ENCODE results near the gene SLCO4A1.

The SLCO4A1 gene

GRCh38 chr20:62663145-62664018, 21.1 kb downstream of the SLCO4A1 start:
- in situ Hi-C loops (cut with MboI; ENCODE audit: low sequenced_read_pairs) = no loop called here

DNA sequence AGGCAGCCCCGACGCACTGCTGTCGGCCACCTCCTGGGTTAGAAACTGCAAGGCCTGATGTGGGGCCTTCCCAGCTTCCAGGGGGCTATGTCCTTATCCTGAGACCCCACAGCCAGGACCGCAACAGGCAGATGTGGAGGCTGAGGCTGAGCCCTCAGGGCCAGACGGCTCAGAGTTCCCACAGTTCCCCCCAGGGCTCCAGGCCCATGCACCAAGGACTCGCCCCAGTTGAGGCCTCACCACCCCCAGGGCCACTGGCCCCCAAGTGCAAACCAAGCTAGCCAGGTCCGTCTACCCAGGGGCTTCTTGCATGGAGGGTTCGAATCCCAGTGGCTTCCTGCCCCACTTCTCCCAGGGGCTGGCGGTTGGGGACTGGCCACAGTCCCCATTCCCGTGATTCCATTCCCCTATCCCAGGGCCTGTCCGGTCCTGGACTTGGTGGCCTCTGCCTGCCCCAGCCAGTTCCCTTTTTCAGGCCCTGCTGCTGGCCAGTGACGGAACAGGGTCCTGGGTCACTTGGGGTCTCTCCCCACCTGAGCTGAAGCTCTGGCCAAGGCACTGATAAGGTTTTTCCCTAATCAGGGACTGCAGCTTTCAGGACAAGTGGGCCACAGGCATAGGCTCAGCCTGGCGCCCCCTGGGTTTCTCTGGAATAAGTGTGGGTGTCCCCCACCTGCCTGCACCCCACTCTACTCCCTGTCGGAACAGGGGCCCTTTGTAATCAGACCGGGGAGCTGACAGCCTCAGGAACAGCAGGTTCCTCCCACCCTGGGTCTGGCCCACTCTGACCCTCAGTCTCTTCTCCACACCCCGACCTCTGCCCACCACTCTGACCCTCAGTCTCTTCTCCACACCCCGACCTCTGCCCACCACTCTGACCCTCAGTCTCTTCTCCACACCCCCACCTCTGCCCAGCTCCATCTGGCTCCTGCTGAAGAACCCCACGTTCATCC, 22.0 kb downstream of the SLCO4A1 start:
- in situ Hi-C loops (cut with MboI; ENCODE audit: low sequenced_read_pairs) = no loop called here

DNA sequence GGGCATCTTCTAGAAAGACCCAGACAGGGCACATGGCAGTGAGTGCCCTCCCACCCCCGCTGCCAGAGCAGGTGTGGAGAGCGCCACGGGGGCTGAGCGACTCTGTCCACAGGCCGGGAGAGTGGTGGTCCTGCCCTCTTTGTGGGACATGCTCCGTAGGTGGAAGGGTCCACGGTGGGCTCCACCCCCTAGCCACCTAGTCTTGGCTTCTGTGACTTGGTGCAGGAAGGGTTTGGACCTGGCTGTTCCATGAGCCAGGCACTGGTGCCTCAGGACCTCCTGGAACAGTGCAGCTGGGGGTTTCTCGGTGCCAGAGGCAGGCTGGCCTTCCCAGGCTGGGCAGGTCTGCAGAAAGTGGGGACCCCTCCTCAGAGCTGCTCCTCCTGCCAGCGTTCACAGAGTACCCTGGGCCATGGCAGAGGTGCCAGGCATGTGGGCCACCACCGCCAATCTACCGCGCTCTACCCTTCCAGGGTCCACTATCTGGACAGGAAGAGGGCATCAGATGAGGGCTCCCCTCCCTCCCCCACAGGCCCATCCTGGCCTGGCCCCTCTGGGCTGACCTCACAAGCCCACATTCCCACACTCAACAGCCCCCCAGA, 23.0 kb downstream of the SLCO4A1 start:
- in situ Hi-C loops (cut with MboI; ENCODE audit: low sequenced_read_pairs) = no loop called here

DNA sequence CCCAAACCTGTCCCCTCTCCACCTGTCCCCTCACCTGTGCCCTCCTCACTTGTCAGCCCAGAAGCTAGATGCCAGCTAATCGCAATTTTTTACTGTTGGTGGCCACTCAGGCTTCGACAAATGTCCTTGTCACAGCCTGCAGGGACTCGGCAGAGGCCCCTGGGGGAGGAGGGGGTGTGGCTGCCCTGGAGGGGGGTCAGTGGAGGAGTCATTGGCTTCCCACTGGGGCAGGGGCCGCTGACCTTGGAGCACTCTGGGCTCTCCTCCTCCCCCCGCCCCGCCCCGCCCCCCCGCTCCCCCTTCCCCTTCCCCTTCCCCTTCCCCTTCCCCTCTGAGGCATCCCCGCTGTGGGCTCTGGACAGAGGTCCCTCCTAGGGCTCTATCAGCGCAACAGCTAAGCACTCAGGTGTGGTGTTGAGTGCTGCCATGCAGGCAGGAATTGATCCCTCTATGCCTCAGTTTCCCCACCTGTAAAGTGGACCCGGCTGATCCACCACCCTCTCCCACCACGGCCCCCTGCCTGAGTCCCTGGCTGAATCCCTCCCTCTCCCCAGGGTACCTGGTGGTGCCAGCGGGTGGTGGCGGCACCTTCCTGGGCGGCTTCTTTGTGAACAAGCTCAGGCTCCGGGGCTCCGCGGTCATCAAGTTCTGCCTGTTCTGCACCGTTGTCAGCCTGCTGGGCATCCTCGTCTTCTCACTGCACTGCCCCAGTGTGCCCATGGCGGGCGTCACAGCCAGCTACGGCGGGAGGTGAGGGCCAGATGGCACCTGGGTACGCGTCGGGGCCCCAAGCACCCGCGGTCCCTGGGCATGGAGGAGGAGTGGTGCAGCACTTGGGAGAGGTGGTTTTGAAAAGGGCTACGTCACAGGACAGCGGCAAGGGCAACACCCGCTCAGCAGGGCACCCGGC, 23.8 kb downstream of the SLCO4A1 start:
- in situ Hi-C loops (cut with MboI; ENCODE audit: low sequenced_read_pairs) = no loop called here

DNA sequence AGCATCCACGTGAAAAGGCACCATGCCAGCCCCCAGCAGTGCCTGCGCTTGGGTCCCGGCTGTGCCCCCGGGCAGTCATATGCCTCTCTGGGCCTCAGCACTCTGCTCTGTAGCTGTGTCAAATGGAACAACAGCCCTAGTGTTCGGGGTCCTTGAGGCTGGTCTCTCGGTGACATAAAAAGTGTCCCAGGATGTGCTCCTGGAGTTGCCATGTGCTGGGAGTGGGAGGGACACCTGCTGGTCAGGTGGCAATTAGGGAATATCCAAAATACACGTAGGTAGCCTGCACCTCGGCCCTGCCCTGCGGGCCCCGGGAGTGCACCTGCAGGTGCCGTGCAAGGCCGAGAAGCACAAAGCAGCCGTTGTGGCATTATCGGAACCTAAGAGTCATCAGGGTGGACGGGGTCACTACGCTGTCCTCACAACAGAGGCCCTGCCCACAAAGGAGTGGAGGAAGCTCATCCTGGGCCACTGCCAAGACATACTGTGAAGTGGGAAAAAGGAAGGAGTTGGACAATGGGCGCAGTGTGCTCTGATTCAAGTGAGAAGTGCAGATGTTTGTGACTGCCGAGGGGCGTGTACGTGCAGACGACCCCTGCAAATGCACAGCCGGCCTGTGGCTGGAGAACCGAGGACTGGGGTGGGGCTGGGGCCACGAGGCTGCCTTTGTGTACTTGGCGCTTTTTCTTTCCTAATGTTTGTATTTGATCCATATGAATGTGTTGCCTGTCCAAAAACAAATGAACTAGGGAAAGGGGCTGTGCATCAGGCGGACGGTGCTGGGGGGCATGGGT, 24.6 kb downstream of the SLCO4A1 start:
- in situ Hi-C loops (cut with MboI; ENCODE audit: low sequenced_read_pairs) = no loop called here

- in situ Hi-C loops (cut with MboI; ENCODE audit: low sequenced_read_pairs) = no loop called here
Observed at GRCh38 chr20:62667530-62668440, 25.5 kb downstream of the SLCO4A1 start.

DNA sequence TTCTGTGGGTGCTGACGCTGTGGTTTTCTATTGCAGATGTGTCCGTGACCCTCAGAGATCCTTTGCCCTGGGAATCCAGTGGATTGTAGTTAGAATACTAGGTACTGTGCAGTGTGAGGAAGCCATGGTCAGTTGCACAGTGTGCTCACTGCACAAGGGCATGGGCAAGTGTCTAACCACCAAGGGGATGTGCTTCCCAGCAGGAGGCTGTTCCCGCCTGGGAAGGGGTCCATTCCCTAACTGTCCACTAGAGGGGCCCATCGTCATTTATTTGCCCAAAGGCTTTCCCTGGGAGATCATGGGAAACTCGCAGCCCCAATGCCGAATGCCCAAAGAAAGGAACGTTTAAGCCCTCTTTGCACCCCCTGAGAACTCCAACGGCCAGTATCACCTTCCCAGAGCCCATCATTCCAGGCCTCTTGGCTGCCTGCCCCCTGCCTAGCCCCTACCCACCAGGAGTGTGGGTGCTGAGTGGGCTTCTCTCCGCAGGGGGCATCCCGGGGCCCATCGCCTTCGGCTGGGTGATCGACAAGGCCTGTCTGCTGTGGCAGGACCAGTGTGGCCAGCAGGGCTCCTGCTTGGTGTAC, 26.2 kb downstream of the SLCO4A1 start:
- in situ Hi-C loops (cut with MboI; ENCODE audit: low sequenced_read_pairs) = no loop called here

- in situ Hi-C loops (cut with MboI; ENCODE audit: low sequenced_read_pairs) = no loop called here
Observed at GRCh38 chr20:62669249-62669648, 26.9 kb downstream of the SLCO4A1 start.

GRCh38 chr20:62670156-62670555, 27.9 kb downstream of the SLCO4A1 start:
- in situ Hi-C loops (cut with MboI; ENCODE audit: low sequenced_read_pairs) = no loop called here

DNA sequence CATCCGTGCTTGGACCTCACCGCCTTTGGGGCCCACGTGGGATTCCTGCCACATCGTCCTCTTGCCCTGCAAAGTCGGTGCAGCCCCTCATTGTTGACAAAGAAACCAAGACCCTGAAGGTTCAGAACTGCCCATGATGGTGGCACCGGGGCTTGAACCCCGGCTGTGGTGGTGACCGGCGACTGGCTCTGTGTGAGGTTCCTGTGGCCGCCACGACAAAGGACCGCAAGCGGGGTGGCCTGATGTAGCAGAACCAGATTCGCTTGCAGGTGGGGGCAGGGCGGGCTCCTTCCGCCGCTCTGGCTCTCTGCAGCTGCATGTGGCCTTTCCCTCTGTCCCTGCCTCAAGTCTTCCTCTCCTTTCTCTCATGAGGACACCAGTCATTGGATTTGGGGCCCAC, 28.7 kb downstream of the SLCO4A1 start:
- in situ Hi-C loops (cut with MboI; ENCODE audit: low sequenced_read_pairs) = no loop called here

GRCh38 chr20:62671765-62672164, 29.5 kb downstream of the SLCO4A1 start:
- in situ Hi-C loops (cut with MboI; ENCODE audit: low sequenced_read_pairs) = no loop called here

- in situ Hi-C loops (cut with MboI; ENCODE audit: low sequenced_read_pairs) = no loop called here
Observed at GRCh38 chr20:62674370-62674769, 32.1 kb downstream of the SLCO4A1 start.

- in situ Hi-C loops (cut with MboI; ENCODE audit: low sequenced_read_pairs) = no loop called here
Observed at GRCh38 chr20:62675156-62675876, 33.0 kb downstream of the SLCO4A1 start.

- in situ Hi-C loops (cut with MboI; ENCODE audit: low sequenced_read_pairs) = no loop called here
Observed at GRCh38 chr20:62675877-62676260, 33.6 kb downstream of the SLCO4A1 start.

GRCh38 chr20:62676976-62677375, 34.7 kb downstream of the SLCO4A1 start:
- in situ Hi-C loops (cut with MboI; ENCODE audit: low sequenced_read_pairs) = no loop called here

- in situ Hi-C loops (cut with MboI; ENCODE audit: low sequenced_read_pairs) = no loop called here
Observed at GRCh38 chr20:62677678-62678077, 35.4 kb downstream of the SLCO4A1 start.

GRCh38 chr20:62678553-62678952, 36.2 kb downstream of the SLCO4A1 start:
- in situ Hi-C loops (cut with MboI; ENCODE audit: low sequenced_read_pairs) = no loop called here

Measured in hTERT RPE-1 (cell line).